Measurements from ENCODE around the gene RNF121.

RNF121 gene

GRCh38 chr11:72041364-72042063, 112.7 kb downstream of the RNF121 start:
- peak; percentile 71 for DNase-seq (ENCODE audit: extremely low read depth, low read depth)
- TF ChIP-seq, protein P1, sequence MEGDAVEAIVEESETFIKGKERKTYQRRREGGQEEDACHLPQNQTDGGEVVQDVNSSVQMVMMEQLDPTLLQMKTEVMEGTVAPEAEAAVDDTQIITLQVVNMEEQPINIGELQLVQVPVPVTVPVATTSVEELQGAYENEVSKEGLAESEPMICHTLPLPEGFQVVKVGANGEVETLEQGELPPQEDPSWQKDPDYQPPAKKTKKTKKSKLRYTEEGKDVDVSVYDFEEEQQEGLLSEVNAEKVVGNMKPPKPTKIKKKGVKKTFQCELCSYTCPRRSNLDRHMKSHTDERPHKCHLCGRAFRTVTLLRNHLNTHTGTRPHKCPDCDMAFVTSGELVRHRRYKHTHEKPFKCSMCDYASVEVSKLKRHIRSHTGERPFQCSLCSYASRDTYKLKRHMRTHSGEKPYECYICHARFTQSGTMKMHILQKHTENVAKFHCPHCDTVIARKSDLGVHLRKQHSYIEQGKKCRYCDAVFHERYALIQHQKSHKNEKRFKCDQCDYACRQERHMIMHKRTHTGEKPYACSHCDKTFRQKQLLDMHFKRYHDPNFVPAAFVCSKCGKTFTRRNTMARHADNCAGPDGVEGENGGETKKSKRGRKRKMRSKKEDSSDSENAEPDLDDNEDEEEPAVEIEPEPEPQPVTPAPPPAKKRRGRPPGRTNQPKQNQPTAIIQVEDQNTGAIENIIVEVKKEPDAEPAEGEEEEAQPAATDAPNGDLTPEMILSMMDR (IDR thresholded peaks at IDR 0.05; ENCODE audit: low read depth, low read length): no peak

- DNase-seq (ENCODE audit: extremely low read depth, low read depth): no peak
- TF ChIP-seq, protein P1 (IDR thresholded peaks at IDR 0.05; ENCODE audit: low read depth, low read length): no peak
Observed at GRCh38 chr11:72042064-72042745, 113.4 kb downstream of the RNF121 start.

DNA sequence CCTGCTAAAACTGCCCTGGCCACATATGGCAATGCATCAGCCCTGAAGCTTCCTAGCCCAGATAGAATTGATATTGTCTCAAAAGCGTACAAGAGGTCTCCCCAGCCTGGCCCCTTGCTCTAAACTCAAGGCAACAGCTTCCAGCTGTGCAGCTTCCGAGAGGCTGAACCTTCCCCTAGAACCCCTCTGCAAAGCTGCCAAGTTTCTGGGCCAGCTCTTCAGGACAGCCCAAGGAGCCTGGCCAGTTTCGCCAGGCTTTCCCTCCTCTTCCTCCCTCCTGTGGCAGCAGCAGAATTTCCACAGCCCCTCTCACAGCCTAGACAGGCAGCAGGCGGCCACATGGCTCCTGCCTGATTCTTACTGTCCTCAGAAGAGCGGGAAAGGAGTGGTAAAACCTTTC, 117.0 kb downstream of the RNF121 start:
- no peak for DNase-seq (ENCODE audit: extremely low read depth, low read depth)
- TF ChIP-seq, protein P1 (IDR thresholded peaks at IDR 0.05; ENCODE audit: low read depth, low read length): no peak

Measured in AG09319 (cell line).